IPS-18c (cell line): ENCODE data around the gene RPTOR.
"Not testable (repeated sequence)": the region's sequence is repeated elsewhere in the genome, so short reads cannot be mapped to it uniquely, and the experiment has no call there.

Source experiments
- H3K4me3 ChIP-seq: 2 replicates; pipeline ENCODE4 v1.7.0; 2013; ENCODE audit warnings: low read depth, mild to moderate bottlenecking, low read length, moderate library complexity; ENCODE audit not compliant: insufficient read depth
- H3K9me3 ChIP-seq: one replicate; pipeline ENCODE4 v1.6.1; 2013; ENCODE audit warnings: mild to moderate bottlenecking, low read length, moderate library complexity; ENCODE audit not compliant: control insufficient read depth, insufficient read depth

The RPTOR gene

DNA sequence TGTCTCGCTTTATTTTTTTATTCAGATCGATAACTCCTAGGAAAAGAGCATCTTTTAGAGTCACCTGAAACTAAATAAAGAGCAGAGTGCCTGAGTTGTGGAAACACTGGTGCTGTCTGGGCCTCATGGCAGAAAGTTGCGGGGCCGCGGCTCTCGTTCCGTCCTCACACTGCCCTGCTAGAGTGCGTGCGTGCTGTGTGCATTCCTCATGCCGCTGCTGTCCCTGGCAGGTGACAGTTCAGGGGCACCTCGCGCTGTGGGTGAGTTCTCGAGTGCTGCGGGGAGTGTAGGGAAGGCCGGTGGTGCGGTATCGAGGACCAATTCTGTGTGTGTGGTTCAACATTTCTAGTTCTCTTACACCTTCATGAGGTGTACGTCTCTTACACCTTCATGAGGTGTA lies 136.6 kb downstream of the RPTOR start:
- Histone ChIP-seq H3K9me3 (no peaks in the 10 kb centered on the region), H3K4me3 (no peak overlapping the region)

DNA sequence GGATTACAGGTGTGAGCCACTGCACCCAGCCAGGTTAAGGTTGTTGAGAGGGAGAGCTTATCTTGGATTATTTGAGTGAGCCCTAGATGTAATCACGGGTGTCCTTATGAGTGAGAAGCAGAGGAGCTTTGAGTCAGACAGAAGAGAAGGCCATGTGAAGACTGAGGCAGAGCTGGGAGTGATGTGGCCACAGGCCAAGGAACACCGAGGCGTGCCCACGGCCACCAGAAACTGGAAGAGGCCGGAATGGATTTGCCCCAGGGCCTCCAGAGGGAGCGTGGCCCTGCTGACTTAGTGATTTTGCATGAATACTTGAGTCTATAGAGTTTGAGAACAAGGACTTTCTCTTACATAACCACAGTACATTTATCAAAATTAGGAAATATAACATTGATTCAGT lies 137.7 kb downstream of the RPTOR start:
- Histone ChIP-seq H3K4me3 (no peak overlapping the region), H3K9me3 (no peaks in the 10 kb centered on the region)

DNA sequence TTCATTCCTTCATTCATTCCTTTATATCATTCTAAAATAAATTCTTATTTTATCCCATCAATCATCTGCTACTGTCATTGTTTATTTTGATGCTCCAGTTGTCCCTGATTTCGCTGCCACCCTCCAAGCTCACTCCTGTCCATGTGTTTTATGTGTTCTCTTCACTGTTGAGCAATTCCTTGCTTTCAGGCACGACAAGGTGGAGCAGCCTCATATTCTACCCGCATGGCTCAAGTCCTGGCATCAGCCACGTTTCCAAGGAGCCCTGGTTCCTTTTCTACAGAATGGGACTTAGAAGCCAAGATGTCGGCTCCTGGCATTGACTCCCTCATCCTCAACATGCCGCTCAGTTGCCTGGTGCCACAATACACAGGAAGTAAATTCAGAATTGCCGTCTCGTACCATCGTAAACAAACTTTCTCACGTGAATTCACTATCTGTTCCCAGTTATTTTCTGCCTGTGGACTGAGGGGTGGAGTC lies 139.0 kb downstream of the RPTOR start:
- Histone ChIP-seq H3K4me3 (no peak overlapping the region), H3K9me3 (no peaks in the 10 kb centered on the region)

DNA sequence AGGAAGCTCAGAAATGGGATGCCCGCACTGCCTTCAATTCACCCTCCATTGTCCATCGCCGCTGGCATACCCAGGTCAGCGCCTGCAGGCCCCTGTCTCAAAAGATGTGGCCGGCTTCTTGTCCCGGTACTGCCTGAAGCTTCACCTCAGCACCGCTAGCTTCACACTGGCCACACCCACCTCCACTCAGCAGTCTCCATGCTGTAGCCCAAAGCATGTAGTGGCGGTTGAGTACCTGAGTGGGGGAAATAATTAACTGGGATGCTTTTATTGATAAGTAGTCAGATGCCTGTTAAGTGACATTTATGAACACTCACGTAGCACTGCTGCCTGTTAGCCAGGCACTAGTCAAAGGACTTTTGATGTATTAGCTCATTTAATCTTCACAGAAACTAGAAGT lies 143.2 kb downstream of the RPTOR start:
- H3K4me3 ChIP-seq = no peak overlapping the region

DNA sequence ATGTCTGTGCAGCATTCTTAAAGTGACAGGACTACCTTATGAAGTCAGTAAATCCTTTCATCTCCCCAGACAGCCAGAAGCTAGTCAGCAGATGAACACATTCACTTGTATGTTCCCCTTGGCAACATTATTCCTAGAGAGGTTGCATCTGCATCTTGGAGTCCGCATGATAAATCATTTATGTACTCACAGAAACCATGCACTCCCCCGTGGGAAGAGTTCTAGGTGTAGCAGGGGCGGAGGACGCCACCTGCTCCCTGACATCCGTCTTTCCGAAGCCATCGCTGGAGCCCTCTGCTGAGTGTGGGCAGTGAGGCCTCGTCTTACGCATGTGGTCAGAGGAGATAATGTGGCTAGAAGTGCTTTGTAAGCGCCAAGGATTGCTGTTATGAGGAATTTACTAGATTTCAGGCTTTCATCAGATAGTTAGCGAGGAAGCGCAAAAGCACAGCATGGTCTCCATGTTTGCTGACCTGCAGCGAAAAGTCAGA lies 144.5 kb downstream of the RPTOR start:
- Histone ChIP-seq H3K9me3 (no peaks in the 10 kb centered on the region), H3K4me3 (no peak overlapping the region)

More for the DNA sequence above, 143.2 kb downstream of the RPTOR start:
- no peaks in the 10 kb centered on the region for H3K9me3 ChIP-seq

DNA sequence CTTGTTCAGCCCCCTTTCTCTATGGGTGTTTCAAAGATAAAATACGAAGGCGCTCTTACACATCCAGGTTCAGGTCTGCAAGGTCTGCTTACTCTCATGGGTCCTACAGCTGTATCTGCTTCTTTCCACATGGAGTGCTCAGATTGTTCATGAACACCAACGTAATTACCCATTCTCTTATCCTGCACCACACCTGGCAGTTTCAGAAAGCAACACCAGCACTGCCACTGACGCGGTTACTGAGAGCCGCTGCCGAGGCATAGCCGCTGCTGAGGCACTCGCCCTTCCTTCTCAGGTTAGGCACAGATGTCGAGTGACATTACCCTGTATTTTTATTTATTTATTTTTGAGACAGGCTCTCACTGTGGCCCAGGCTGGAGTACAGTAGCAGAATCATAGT lies 147.1 kb downstream of the RPTOR start:
- no peak overlapping the region for H3K4me3 ChIP-seq
- H3K9me3 ChIP-seq = no peaks in the 10 kb centered on the region

DNA sequence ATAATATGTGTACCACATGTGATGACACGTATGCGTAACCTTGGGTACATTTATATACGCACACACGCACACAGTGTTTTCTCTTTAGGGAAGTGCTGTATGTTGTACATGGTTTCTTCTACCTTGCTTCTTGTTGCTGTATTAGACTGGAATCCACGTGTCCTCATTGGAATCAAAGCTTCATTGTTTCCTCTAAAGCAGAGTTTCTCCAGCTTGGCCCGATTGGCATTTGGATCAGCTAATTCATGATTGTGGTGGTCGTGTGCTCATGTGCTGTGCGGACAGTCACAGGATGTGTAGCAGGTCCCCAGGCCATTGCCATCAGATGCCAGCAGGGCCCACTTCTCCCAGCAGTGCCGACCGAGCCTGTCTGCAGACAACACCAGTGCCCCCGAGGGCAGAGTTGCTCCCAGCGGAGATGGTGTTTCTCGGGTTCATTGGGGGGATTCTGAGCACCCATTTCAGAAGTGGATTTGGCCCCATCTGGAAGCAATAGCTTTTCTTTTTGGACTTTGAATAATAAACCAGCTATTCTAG lies 148.4 kb downstream of the RPTOR start:
- no peak overlapping the region for H3K4me3 ChIP-seq
- no peaks in the 10 kb centered on the region for H3K9me3 ChIP-seq

DNA sequence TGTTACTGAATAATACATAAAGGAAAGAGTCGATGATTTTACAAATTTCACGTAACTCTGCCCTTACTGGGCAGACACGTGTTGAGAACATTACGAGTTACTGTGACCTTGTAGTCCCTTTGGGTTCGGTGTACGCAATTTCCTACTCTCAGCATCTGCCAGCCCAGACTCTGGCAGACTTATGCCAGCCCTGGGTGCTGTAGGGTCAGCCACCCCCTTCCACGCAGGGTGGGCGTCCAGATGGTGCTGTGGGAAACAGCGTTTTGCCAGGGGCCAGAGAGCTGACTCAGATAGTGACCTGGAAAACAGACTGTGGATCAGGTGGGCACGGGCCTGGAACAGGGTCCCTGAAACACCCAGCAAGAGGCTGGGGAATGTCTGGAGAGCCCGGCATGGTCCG lies 148.9 kb downstream of the RPTOR start:
- no peaks in the 10 kb centered on the region for H3K9me3 ChIP-seq
- H3K4me3 ChIP-seq = no peak overlapping the region

DNA sequence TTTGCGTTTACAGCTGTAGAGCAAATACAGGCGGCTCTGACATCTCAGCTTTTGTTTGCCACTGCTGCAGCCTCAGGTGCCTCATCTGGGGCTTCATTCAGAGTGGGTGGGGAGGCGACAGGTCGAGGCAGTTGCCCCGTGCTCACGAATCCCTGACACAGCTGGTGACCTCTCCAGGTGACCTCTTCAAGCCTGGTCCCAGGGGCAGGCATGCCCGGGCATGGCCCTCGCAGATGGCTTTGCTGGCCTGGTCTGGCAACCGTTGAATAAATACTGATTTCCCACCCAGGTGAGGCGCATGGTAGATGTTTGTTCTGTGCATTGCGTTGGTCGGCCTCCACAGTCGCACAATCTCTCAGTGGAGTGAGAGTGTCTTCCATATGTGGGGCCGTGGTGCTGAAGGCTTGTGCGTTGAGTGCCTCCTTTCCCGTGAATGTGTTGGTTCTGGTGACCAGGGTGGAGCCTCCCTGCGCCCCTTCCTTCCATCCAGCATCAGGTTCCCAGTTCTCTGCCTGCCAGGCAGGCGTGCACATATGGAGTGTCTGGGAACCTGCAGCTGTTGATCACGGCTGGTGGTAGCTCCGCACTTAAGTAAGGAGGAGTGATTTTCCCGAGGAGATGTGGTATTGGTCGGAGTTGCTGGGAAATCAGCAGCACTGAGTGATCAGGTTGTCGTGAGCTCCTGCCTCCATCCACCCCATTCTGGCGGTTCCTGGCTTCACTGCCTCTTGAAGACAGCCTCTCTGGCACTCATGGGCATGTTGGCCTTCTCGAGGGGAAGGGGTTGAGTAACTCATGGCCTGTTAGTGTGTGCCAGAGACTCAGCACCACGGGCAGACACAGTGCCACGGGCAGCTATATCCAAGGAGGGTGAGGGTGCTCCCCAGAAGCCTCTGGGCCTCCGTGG lies 149.7 kb downstream of the RPTOR start:
- Histone ChIP-seq H3K9me3 (no peaks in the 10 kb centered on the region), H3K4me3 (no peak overlapping the region; the same call in 1 of the 2 replicates)

DNA sequence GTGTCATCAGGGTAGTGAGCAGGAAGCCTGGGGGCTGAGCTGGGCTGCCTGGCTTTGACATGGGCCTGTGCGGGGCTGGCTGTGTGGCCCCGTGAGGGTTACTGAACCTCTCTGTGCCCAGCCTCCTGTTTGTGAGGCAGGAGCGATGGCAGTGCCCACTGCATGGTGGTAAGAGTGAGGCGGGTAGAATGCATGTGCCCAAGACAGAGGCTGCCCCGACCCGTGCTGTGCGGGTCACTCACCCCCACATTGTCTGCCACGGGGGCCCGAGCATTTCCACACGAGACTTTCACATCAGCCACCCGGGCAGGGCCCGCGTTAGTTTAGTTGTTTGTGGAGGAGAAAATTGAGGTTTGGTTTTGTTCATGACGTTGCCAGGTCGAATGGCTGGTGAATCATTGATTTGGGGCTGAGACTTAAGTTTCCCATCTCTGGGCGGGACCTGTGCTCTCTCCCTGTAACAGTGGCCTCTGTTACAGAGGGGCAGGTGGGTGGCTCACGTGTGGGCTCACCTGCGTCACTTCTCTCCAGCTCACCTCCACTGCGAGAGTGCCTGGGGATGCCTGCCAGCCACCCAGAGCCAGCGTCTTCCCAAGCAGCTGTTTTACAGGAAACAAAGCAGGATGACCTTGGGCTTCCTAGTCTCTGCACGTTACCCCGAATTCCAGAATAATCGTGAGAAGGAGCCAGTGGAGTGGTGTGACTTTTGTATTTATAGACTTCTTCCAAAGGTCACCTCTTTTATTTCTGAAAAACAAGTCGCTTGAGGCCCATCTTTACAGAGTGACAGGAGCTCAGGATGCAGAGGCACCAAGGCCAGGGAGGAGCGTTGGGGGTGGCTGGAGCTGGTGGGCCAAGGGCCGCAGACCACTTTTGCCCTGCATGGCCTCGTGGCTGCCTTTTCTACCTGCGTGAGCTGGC lies 150.6 kb downstream of the RPTOR start:
- no peak overlapping the region for H3K4me3 ChIP-seq
- H3K9me3 ChIP-seq = peaks cover 2% of the 10 kb centered on the region

DNA sequence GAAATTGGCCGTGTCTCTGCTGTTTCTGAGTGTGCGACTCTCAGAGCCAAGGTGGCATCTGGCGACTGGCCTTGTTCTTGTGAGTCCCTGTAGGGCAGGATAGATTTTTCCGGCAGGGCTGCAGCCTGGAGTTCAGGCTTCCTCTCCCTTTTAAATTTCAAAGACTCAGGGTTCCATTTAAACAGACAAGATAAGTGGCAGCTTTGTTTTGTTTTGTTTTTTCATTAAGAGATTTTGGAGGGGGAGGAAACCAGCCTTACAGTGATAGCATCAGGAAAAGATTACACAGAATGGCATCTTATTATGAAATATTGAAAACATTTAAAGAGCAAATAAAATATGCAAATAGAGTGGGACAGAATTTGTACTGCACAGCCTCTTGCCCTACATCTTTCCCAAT lies 151.3 kb downstream of the RPTOR start:
- no peak overlapping the region for H3K4me3 ChIP-seq
- peaks cover 2% of the 10 kb centered on the region for H3K9me3 ChIP-seq

DNA sequence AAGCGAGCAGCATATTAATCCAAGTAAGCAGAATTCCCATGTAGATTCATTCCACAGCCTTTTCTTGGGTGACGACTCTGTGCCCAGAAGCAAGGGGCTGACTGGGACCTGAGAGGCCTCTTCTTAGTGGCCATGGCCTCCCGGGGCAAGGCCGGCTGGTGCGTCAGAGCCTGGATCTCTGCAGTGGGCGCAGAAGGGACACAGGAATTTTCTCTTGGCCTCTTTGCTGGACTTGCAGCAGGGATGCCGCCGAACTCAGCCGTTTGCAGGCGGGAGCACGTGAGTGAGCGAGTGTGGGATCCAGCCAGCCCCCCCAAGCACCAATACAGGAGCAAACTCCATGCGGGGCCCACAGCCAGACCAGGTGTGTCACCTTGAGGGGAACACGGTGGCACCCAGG lies 151.8 kb downstream of the RPTOR start:
- Histone ChIP-seq H3K4me3 (no peak overlapping the region), H3K9me3 (peaks cover 2% of the 10 kb centered on the region)

DNA sequence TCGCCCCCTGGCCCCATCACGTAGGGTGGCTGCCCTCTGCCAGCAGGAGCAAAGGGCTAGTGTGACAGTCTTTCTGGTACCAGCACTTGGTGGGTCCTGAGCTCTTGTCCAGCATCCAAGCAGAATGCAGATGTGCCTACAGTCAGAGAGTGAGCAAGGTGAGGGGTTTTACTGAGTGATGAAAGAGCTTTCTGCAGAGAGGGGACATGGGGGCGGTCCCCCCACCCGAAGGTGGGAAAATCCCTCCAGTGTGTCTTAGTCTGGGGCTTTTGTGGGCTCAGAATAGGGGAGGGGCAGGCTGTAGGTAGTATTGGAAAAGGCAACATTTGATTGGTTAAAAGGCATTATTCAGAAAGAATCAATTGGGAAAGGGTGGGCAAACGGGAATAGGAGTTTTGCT lies 152.3 kb downstream of the RPTOR start:
- H3K9me3 ChIP-seq = peaks cover 2% of the 10 kb centered on the region
- no peak overlapping the region for H3K4me3 ChIP-seq

DNA sequence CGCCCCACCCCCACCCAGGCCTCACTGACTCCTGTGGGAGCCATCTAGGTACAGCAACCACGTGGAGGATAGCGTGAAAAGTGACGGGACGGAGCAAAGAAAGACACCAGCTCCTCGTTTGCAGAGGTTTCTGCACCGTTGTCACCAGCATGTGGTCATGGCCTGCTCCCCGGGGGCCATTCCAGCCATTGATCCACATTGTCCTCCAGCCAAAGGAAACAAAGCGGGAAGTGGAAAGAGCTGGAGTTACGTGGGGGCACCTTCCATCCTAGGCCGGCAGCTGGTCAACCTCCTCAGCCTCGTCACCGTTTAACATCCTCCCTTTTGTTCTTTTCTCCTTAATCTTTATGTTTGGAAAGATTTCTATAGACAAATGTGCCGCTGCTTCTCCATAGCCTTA lies 153.7 kb downstream of the RPTOR start:
- Histone ChIP-seq H3K4me3 (no peak overlapping the region), H3K9me3 (peaks cover 2% of the 10 kb centered on the region)

DNA sequence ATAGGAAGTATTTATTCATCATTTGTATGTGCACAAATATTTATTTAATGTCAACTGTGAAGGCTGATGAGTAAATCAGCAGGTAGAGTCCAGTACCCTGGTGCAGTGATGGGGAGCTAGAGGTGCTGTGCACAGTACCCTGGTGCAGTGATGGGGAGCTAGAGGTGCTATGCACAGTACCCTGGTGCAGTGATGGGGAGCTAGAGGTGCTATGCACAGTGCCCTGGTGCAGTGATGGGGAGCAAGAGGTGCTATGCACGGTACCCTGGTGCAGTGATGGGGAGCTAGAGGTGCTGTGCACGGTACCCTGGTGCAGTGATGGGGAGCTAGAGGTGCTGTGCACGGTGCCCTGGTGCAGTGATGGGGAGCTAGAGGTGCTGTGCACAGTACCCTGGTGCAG lies 154.6 kb downstream of the RPTOR start:
- not testable (repeated sequence) for H3K4me3 ChIP-seq, H3K9me3 ChIP-seq

DNA sequence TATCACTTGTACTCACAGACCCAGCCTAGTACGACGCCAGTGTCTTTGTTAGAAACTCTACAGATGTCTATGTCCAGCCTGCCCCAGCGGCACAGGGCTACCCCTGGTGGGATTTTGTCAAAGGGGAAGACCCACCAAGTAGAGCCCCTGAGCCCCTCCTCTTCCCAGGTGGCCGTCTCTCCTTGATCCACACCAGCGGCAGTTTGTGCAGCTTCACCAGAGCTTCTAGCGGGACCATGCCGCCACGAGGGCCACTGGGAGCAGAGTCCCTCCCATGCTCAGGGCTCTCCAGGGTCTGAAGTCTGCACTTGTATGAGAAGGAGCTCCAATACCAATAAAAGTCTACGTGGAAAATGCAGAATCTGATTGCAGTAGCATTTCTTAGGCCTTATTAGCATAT lies 157.1 kb downstream of the RPTOR start:
- Histone ChIP-seq H3K4me3 (no peak overlapping the region), H3K9me3 (peaks cover 2% of the 10 kb centered on the region)

DNA sequence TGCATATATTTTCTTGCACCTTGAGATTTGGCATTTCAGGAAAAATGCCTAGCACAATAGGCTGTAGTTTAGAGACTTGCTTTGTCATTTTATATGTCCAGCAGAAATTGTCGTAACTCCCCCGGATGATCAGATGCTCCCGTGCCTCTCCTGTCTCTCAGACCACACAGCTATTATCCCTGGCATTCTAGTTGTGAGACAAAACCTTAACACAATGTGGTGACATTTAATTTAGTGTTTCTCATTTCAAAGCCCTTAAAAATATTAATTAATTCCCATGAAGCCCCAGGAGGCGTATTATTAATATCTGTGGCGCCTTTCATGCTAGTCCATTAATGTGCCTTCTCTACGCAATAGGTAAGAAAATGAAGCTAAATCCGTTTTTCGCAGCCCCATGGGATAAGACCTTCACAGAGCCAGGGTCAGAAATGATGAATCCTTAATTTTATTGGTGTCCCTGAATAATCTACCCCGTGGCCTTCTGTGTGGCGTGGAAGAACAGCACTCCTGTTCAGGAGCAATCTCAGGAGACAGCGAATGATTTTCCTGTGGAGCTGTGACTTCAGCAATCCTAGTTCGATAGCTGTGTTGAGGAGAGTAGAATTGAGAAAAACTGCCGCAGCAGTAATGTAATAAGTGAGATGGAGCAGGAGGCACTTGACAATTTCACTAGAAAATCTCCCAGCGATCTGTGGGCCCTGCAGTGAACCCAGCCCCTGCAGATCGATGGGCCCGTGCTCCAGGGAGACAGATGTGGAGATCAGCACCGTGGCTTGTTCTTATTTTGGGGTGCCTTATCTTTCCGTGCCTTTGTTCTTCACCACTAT lies 157.9 kb downstream of the RPTOR start:
- peaks cover 2% of the 10 kb centered on the region for H3K9me3 ChIP-seq
- H3K4me3 ChIP-seq = no peak overlapping the region
